GM12875 (cell line): ENCODE data around the gene TMEM108.

ENCODE experiments used
- H3K4me3 ChIP-seq: one replicate; pipeline ENCODE4 v1.5.1; 2011; ENCODE audit warnings: low read depth, low read length, control low read depth
- TF ChIP-seq, protein P1 (sequence below): IDR thresholded peaks from 2 replicates; pipeline ENCODE4 v1.5.1; 2011; ENCODE audit warnings: low read depth, mild to moderate bottlenecking, control low read depth, inconsistent platforms, low read length, moderate library complexity, borderline replicate concordance; ENCODE audit not compliant: insufficient read depth

TMEM108 gene

DNA sequence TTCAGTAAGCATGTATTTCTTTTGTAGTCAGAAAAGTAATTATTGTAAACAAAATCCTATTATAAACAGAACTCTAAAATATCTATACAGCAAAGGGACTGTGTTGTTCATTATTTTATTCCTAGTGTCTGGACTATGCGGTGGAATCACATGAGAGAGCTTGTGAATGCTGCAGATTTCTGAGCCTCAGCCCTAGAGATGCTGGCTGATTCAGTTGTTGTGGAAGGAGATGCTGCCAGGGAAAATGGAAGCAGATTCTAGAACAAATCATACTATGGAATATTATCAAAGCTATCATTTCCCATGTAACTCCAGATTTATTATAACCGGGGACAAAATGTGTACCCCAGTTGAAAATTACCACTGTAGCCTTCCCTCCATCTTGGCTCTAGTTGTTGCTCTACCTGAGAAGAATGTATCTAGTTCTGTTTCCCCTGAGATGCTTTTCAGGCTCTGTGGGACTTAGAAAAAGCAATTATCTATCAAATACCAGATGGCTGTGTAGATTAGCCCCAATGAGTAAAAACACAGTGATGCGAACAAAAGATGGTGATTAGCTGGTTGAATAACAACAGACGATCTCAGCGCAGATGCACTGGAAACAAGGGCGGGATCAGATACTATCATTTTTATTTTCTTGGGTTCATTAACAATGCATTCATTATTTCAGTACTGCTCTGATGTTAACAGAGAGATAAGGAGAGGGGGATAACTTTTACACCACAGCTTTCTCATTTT lies 131.3 kb downstream of the TMEM108 start:
- TF ChIP-seq, protein P1, sequence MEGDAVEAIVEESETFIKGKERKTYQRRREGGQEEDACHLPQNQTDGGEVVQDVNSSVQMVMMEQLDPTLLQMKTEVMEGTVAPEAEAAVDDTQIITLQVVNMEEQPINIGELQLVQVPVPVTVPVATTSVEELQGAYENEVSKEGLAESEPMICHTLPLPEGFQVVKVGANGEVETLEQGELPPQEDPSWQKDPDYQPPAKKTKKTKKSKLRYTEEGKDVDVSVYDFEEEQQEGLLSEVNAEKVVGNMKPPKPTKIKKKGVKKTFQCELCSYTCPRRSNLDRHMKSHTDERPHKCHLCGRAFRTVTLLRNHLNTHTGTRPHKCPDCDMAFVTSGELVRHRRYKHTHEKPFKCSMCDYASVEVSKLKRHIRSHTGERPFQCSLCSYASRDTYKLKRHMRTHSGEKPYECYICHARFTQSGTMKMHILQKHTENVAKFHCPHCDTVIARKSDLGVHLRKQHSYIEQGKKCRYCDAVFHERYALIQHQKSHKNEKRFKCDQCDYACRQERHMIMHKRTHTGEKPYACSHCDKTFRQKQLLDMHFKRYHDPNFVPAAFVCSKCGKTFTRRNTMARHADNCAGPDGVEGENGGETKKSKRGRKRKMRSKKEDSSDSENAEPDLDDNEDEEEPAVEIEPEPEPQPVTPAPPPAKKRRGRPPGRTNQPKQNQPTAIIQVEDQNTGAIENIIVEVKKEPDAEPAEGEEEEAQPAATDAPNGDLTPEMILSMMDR: no peak
- H3K4me3 ChIP-seq: no peak overlapping the region

DNA sequence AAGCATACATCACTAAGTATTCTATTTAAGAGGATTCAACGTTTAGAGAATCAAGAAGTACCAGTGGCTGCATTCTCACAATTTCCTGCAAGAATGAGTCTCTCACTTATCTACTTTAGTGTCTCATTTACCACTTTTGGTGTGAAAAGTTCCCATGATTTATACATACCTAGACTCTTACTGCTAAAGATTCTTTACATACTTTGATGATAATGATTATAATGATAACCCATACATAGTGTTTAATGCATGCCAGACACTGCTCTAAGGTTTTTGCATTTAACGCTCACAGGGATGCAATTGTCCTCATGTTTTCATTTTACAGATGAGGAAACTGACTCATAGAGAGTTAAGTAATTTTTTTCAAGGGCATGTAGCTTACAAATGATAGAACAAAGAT lies 133.6 kb downstream of the TMEM108 start:
- no peak overlapping the region for H3K4me3 ChIP-seq
- TF ChIP-seq, protein P1: no peak

DNA sequence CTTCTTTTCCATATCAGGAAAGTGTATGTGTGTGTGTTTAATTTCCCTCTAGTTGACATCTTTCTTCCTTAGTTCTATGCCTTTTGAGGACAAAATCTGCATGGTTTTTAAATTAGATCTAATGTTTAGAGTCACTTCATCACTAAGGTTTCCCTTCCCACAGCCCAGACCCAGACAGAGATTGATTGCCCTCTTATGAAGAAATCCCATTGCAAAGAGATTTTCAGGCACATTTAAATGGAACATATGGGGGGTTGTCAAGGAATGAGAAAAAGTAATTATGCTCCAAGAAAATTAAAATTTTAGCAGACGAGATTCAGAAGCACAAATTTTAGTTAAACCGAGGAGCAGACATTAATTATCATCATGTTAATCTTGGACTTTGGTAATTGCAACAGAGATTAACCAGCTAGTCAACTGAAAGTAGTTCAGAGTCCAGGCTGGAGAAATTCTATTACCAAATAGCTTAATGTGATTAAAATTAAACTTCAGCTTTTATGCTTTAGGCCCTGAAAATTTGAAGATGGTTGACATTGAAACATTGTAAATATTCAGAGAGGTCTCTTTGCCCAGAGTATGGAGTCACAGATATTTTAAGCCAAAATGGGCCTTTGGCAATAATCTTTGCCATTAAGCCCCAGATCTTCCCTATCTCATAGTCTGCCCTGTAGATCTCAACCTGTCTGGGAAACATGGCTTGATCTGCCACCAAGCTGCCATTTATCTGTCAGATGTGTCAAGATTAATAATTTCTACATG lies 143.4 kb downstream of the TMEM108 start:
- no peak overlapping the region for H3K4me3 ChIP-seq
- TF ChIP-seq, protein P1: no peak

DNA sequence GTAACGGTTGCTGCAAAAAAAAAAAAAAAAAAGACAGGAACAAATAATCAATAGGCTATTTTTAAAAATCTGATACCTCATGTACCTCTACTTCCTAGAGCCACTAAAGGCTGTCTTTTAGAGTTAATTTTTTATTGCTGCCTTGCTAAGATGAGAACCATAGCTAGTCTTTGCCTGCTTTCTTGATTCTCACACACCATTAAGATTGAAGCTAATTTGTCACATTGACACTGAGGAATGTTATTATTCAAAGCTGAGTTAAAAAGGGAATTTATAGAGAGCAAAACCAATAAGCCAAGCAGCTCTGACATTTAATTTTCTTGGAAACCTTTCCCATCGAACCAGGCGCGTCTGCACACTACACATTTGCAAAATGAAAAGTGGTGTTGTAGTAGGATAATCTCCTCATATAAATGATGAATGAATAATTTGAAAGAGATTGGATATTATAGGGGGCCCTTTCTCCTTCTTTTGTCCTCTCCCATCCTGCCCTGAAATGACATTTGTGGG lies 149.7 kb downstream of the TMEM108 start:
- TF ChIP-seq, protein P1: no peak
- H3K4me3 ChIP-seq: no peak overlapping the region

DNA sequence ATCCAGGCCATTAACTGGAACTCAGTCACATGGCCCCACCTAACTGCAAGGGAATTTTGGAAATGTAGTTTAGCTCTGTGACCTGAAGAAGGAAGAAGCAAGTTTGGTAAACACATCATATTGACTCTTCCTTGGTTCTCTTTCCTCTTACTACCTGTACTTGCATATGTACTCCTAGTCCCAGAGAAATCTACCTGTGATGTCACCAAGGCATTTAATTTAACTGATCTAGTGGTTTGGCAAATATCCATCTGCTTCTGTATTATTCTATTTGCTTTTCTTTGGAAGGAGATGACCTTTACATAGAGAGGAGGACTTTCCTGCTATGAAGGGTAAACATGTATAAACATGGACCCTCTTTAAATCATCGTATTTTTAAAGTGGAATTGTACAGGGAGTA lies 150.8 kb downstream of the TMEM108 start:
- TF ChIP-seq, protein P1: no peak
- no peak overlapping the region for H3K4me3 ChIP-seq

DNA sequence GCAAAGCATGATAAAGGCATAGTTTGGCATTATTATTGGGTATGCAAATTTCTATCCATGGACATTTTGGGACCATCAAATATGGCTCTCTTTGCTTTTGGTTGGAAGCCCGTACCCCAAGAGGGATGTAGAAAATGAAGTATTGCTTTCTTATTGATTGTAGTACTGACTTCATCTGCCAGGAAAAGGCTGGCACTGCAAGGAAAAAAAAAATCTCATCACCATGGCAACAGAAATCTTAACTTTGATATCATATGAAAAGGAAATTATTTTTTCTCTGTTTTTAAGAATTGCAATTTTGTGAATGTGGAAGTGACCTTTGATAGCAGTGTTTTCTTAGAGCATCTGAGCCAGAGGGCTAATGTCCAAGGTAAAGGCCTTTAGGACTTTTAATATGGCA lies 151.7 kb downstream of the TMEM108 start:
- TF ChIP-seq, protein P1: no peak
- no peak overlapping the region for H3K4me3 ChIP-seq

DNA sequence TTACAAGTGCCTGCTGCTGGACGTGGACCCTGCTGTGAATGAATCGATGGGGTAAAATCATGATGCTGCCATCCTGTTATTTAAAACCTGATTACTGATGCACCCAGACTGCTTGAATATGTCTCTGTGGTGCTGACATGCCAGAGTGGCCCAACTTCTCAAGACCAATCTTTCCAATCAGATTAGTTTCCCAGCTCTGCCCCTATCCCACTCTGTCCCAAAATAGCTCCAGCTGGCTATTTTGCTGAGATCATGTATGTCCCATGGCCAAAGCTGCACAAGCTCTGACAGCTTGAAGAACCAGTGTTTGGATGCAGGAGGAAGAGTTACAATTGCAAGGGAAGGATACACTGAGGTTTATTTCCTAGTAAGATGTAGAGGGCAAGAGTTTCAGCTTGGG lies 153.6 kb downstream of the TMEM108 start:
- H3K4me3 ChIP-seq: no peak overlapping the region
- TF ChIP-seq, protein P1: no peak
